H1 (cell line): ENCODE results near the gene NOL4L. TPM values are rescaled to one million over a fixed set of nuclear protein-coding genes. Genes with fewer than 3 reads are reported as not detected.

ENCODE experiments used
- CTCF ChIA-PET: fragments of 300-600 bp; sonication (Branson Sonifier 250); formaldehyde crosslinking; loops from one replicate; lab custom pipeline; 2021; ENCODE audit not compliant: partially characterized antibody; lab: Charles Lee
- POLR2A ChIA-PET: fragments of 300-600 bp; sonication (Branson Sonifier 250); formaldehyde crosslinking; loops from one replicate; lab custom pipeline; 2021; ENCODE audit warnings: inconsistent platforms; ENCODE audit not compliant: partially characterized antibody; lab: Charles Lee
- DNase-seq, 2 experiments: peaks; one replicate each; pipeline versions ENCODE4 v3.0.0 to v3.0.0-alpha.2; 2010 to 2022; ENCODE audit warnings: low spot score in 2 of 2, low read depth in 1 of 2, mixed read lengths in 1 of 2
- FAIRE-seq: peaks from 2 replicates; lab custom pipeline; 2011; peaks lifted over from hg19 to GRCh38; lab: Jason Lieb, UNC
- H2AFZ ChIP-seq: 2 replicates; pipeline ENCODE4 v1.8.1; 2012; ENCODE audit warnings: low read length, inconsistent platforms
- H2AK5ac ChIP-seq: 2 replicates; pipeline ENCODE4 v1.6.1; 2013; ENCODE audit warnings: low read depth, low read length
- H2BK120ac ChIP-seq: replicated peaks from 2 replicates; pipeline ENCODE3; 2013; ENCODE audit warnings: low read depth, low read length, inconsistent platforms
- H2BK12ac ChIP-seq: 2 replicates; pipeline ENCODE4 v1.6.1; 2013; ENCODE audit warnings: low read depth, low read length
- H2BK15ac ChIP-seq: 2 replicates; pipeline ENCODE4 v1.6.1; 2013; ENCODE audit warnings: low read length
- H2BK20ac ChIP-seq: 2 replicates; pipeline ENCODE4 v1.6.1; 2013; ENCODE audit warnings: low read length
- H2BK5ac ChIP-seq: 2 replicates; pipeline ENCODE4 v1.6.1; 2013; ENCODE audit warnings: low read depth, low read length
- H3K14ac ChIP-seq: 2 replicates; pipeline ENCODE4 v1.6.1; 2013; ENCODE audit warnings: inconsistent platforms; ENCODE audit not compliant: insufficient read length
- H3K18ac ChIP-seq: 2 replicates; pipeline ENCODE4 v1.6.1; 2013; ENCODE audit warnings: low read length; ENCODE audit errors: extremely low read depth
- H3K23ac ChIP-seq: 2 replicates; pipeline ENCODE4 v1.6.1; 2013; ENCODE audit warnings: inconsistent platforms; ENCODE audit not compliant: insufficient read length
- H3K23me2 ChIP-seq: 2 replicates; pipeline ENCODE4 v1.6.1; 2013; ENCODE audit warnings: low read depth, low read length
- H3K27ac ChIP-seq: 2 replicates; pipeline ENCODE4 v1.6.1; 2011; ENCODE audit warnings: low read depth, low read length, inconsistent platforms
- H3K27me3 ChIP-seq, 4 experiments: replicated peaks in 1 of 4; 1 replicate in 1 of 4; 2 replicates in 3 of 4; pipeline versions ENCODE4 v1.6.1 to v1.8.1; 2011 to 2013; ENCODE audit warnings: low read length in 3 of 4, mild to moderate bottlenecking in 3 of 4, inconsistent platforms in 2 of 4, mixed read lengths in 2 of 4, moderate library complexity in 1 of 4; ENCODE audit not compliant: control insufficient read depth in 3 of 4, insufficient read depth in 3 of 4; ENCODE audit errors: extremely low read depth in 1 of 4
- H3K36me3 ChIP-seq, 4 experiments: 2 replicates each; pipeline versions ENCODE4 v1.6.1 to v1.8.1; 2011 to 2013; ENCODE audit warnings: mild to moderate bottlenecking in 4 of 4, low read length in 3 of 4, moderate library complexity in 2 of 4, control low read depth in 1 of 4, inconsistent platforms in 1 of 4; ENCODE audit not compliant: insufficient read depth in 4 of 4, control insufficient read depth in 2 of 4
- H3K4ac ChIP-seq: replicated peaks from 2 replicates; pipeline ENCODE3; 2013; ENCODE audit warnings: low read length, low read depth, mixed read lengths, inconsistent platforms; ENCODE audit not compliant: insufficient read length
- H3K4me1 ChIP-seq, 4 experiments: replicated peaks in 1 of 4; 1 replicate in 1 of 4; 2 replicates in 3 of 4; pipeline versions ENCODE4 v1.6.1 to v1.8.1; 2011 to 2013; ENCODE audit warnings: low read length in 3 of 4, inconsistent platforms in 2 of 4, mixed read lengths in 1 of 4; ENCODE audit not compliant: insufficient read depth in 4 of 4, control insufficient read depth in 3 of 4
- H3K4me2 ChIP-seq, 2 experiments: 2 replicates each; pipeline versions ENCODE4 v1.6.1 to v1.8.1; 2011 to 2013; ENCODE audit warnings: low read depth in 2 of 2, low read length in 2 of 2, control low read depth in 1 of 2, inconsistent platforms in 1 of 2, mild to moderate bottlenecking in 1 of 2; ENCODE audit not compliant: insufficient read depth in 1 of 2
- H3K4me3 ChIP-seq, 4 experiments: fragments of 200-600, 300-600 bp in 1 of 4; sonication (generic), shearing (Covaris generic), sonication (Bioruptor Twin) in 1 of 4; 2 replicates each; pipeline versions ENCODE4 v1.5.1 to v1.8.1; 2011 to 2016; ENCODE audit warnings: low read length in 4 of 4, low read depth in 3 of 4, control low read depth in 2 of 4, inconsistent platforms in 2 of 4, mild to moderate bottlenecking in 2 of 4, mixed read lengths in 1 of 4, moderate library complexity in 1 of 4; ENCODE audit not compliant: insufficient read depth in 2 of 4; ENCODE audit errors: extremely low read depth in 1 of 4
- H3K56ac ChIP-seq: replicated peaks from 2 replicates; pipeline ENCODE3; 2013; ENCODE audit warnings: low read depth, mild to moderate bottlenecking, mixed read lengths, low read length, inconsistent platforms; ENCODE audit not compliant: insufficient read length
- H3K79me1 ChIP-seq: 2 replicates; pipeline ENCODE4 v1.6.1; 2013; ENCODE audit warnings: low read depth, low read length, control low read depth
- H3K79me2 ChIP-seq, 2 experiments: 2 replicates each; pipeline versions ENCODE4 v1.6.1 to v1.8.1; 2012 to 2013; ENCODE audit warnings: low read length in 2 of 2, mild to moderate bottlenecking in 2 of 2, inconsistent platforms in 1 of 2; ENCODE audit not compliant: insufficient read depth in 2 of 2, control insufficient read depth in 1 of 2
- H3K9ac ChIP-seq, 4 experiments: replicated peaks in 1 of 4; 1 replicate in 1 of 4; 2 replicates in 3 of 4; pipeline versions ENCODE4 v1.6.1 to v1.8.1; 2011 to 2013; ENCODE audit warnings: low read depth in 3 of 4, low read length in 3 of 4, control low read depth in 2 of 4, mild to moderate bottlenecking in 2 of 4, moderate library complexity in 2 of 4, inconsistent platforms in 1 of 4; ENCODE audit errors: extremely low read depth in 1 of 4
- H3K9me3 ChIP-seq, 2 experiments: 2 replicates each; pipeline versions ENCODE4 v1.6.1 to v1.8.1; 2012 to 2013; ENCODE audit warnings: mild to moderate bottlenecking in 2 of 2, moderate library complexity in 2 of 2, control low read depth in 1 of 2, inconsistent platforms in 1 of 2, low read depth in 1 of 2, low read length in 1 of 2, mixed read lengths in 1 of 2; ENCODE audit not compliant: insufficient read depth in 2 of 2
- H4K20me1 ChIP-seq, 2 experiments: replicated peaks in 1 of 2; 2 replicates each; pipeline versions ENCODE3 to v1.8.1; 2011 to 2013; ENCODE audit warnings: inconsistent platforms in 2 of 2, low read length in 2 of 2, mild to moderate bottlenecking in 1 of 2; ENCODE audit not compliant: insufficient read depth in 2 of 2, control insufficient read depth in 1 of 2
- H4K5ac ChIP-seq: 2 replicates; pipeline ENCODE4 v1.6.1; 2013; ENCODE audit warnings: low read length, low read depth, mixed read lengths, inconsistent platforms; ENCODE audit not compliant: insufficient read length
- H4K8ac ChIP-seq: 2 replicates; pipeline ENCODE4 v1.8.0; 2013; ENCODE audit warnings: mild to moderate bottlenecking, moderate library complexity, low read length, inconsistent platforms; ENCODE audit not compliant: insufficient read depth; ENCODE audit errors: extremely low read depth
- H4K91ac ChIP-seq: replicated peaks from 2 replicates; pipeline ENCODE3; 2013; ENCODE audit warnings: low read length, mixed read lengths, inconsistent platforms; ENCODE audit not compliant: insufficient read length
- ATF2 ChIP-seq: IDR thresholded peaks from 2 replicates; pipeline ENCODE4 v1.6.1; 2012; ENCODE audit warnings: low read length, inconsistent platforms
- CHD1 ChIP-seq: IDR thresholded peaks from 2 replicates; pipeline ENCODE4 v1.6.1; 2012; ENCODE audit warnings: low read depth, low read length, improper control_type of control experiment
- JUND ChIP-seq: IDR thresholded peaks from 2 replicates; pipeline ENCODE4 v1.6.1; 2011; ENCODE audit warnings: mild to moderate bottlenecking, improper control_type of control experiment, low read length
- TCF12 ChIP-seq: IDR thresholded peaks from 2 replicates; pipeline ENCODE4 v1.6.1; 2011; ENCODE audit warnings: low read depth, mild to moderate bottlenecking, low read length
- WGBS, 2 experiments: shearing (Covaris generic) in 1 of 2; methylation state at CpG; one replicate each; pipeline versions ENCODE4 v1.1.6 to v1.1.7; 2013 to 2015; ENCODE audit warnings: low lambda C conversion rate in 2 of 2, mixed read lengths in 2 of 2, inconsistent platforms in 1 of 2, low coverage in 1 of 2, missing lambda C conversion rate in 1 of 2; ENCODE audit not compliant: insufficient replicate concordance in 2 of 2, insufficient coverage in 1 of 2, insufficient read length in 1 of 2; ENCODE audit errors: extremely low coverage in 1 of 2, missing lambda C conversion rate in 1 of 2; 5-methylcytosine and 5-hydroxymethylcytosine counted together
- polyA plus RNA-seq, 7 experiments: library from polyadenylated mRNA; depleted of rRNA in 3 of 7; stranded (reverse) in 5 of 7; unstranded in 2 of 7; fragments of >200 nt in 5 of 7; fragments of 200-250 nt in 2 of 7; gene quantifications; 1 replicate in 5 of 7; 2 replicates in 1 of 7; 4 replicates in 1 of 7; pipeline versions ENCODE4 v1.2.1 to v1.2.3, GENCODE V29; 2011 to 2013; ENCODE audit warnings: missing spikeins in 2 of 7, mixed read lengths in 2 of 7
- total RNA-seq: library from RNA; stranded (reverse); fragmentation: NEBNext Ultra II Directional; extraction: Animal tissue kit (Norgen Biotek cat#: 25700); gene quantifications from 2 replicates; pipeline ENCODE4 v1.2.1, GENCODE V29; 2021

NOL4L gene
- total and polyA plus RNA-seq, 2 of the 8 experiments (the other 6 are each of a cell fraction or from before 2014, with no cell fraction given), result 15.3 to 23.7 TPM

GRCh38 chr20:32512047-32512385 is 73.1 kb downstream of the NOL4L start:
- POLR2A ChIA-PET, result no interaction called here
- H3K4me3 ChIP-seq, result no peak overlapping the region
- no peak for FAIRE-seq

More at GRCh38 chr20:32512047-32512385, 73.1 kb downstream of the NOL4L start:
- no peak overlapping the region for H3K23ac ChIP-seq
- no peaks in the 10 kb centered on the region; the same call in 1 of the 2 replicates for H3K79me1 ChIP-seq
- no peak overlapping the region for H2BK20ac ChIP-seq
- WGBS, 2 experiments, result 97% methylated on average over 3 of the region's 3 CpGs; no CpG with 5 or more reads in 1 of the 2 experiments
- H2BK15ac ChIP-seq, result no peak overlapping the region
- no peaks in the 10 kb centered on the region for H3K27me3 ChIP-seq
- no peaks in the 10 kb centered on the region; a peak in 1 of 8 replicates for H3K36me3 ChIP-seq
- no peak overlapping the region for H2BK120ac ChIP-seq
- no peak overlapping the region for H4K5ac ChIP-seq
- H3K9ac ChIP-seq, result no peak overlapping the region
- H3K79me2 ChIP-seq, result no peaks in the 10 kb centered on the region
- 0 out of 2 replicates have a peak, but pooled peaks cover 1% of the 10 kb centered on the region for H3K23me2 ChIP-seq
- no peak overlapping the region for H2BK12ac ChIP-seq
- no peak overlapping the region for H3K18ac ChIP-seq
- H3K4me1 ChIP-seq, result peaks cover 0 to 6% (median under 1%) of the 10 kb centered on the region in 4 experiments; a peak in 2 of 7 replicates
- no peak overlapping the region for H2AFZ ChIP-seq
- CTCF ChIA-PET, result no interaction called here
- TF ChIP-seq JUND (no peak), ATF2 (no peak), TCF12 (no peak), CHD1 (no peak)
- H3K4me2 ChIP-seq, result no peak overlapping the region
- H3K9me3 ChIP-seq, result no peaks in the 10 kb centered on the region
- no peak overlapping the region for H3K4ac ChIP-seq
- no peak overlapping the region for H4K91ac ChIP-seq
- no peak overlapping the region for H2BK5ac ChIP-seq
- no peak for DNase-seq
- no peaks in the 10 kb centered on the region for H4K20me1 ChIP-seq
- no peak overlapping the region for H4K8ac ChIP-seq
- no peak overlapping the region for H3K56ac ChIP-seq
- no peak overlapping the region for H3K14ac ChIP-seq
- no peak overlapping the region for H2AK5ac ChIP-seq
- no peak overlapping the region for H3K27ac ChIP-seq
